K562 (cell line): Measurements from ENCODE around the gene BCAS3. TPM values are rescaled to one million over a fixed set of nuclear protein-coding genes. Genes with fewer than 3 reads are reported as not detected.

Experiments used
- ATAC-seq: fragments of 200-7000 bp; cut with Tn5 transposase; 3 replicates; pipeline ENCODE4 v1.9.1; 2020; ENCODE audit warnings: moderate library complexity
- BruUV-seq: library from RNA; stranded (reverse); fragments of 400-500 nt; replicated peaks from 2 replicates; lab custom pipeline; 2021; lab: Mats Ljungman, UMichigan
- CTCF ChIA-PET: fragments of 300-600 bp; formaldehyde crosslinking; extraction: SDS; loops from one replicate; lab custom pipeline; 2021; ENCODE audit warnings: low intra/inter-chr PET ratio; lab: Yijun Ruan, JAX
- POLR2A ChIA-PET: fragments of 300-600, 350-650 bp; sonication (Branson Sonifier 250); formaldehyde crosslinking; extraction: SDS; loops from one replicate; lab custom pipeline; 2021; ENCODE audit warnings: antibody characterized with exemption, inconsistent platforms; lab: Yijun Ruan, JAX
- DNase-seq, 4 experiments: peaks; one replicate each; pipeline versions ENCODE4 v3.0.0 to v3.0.0-alpha.2; 2011 to 2018; ENCODE audit warnings: low spot score in 3 of 4, mixed read lengths in 3 of 4; ENCODE audit errors: extremely low read depth in 1 of 4
- FAIRE-seq: peaks from 2 replicates; lab custom pipeline; 2011; peaks lifted over from hg19 to GRCh38; lab: Jason Lieb, UNC
- H2AFZ ChIP-seq: 2 replicates; pipeline ENCODE4 v1.6.0; 2011; ENCODE audit warnings: low read depth, low read length, control low read depth, inconsistent platforms
- H3K27ac ChIP-seq: fragments of 200-600 bp; 3 replicates; pipeline ENCODE4 v1.8.0; 2011; ENCODE audit warnings: low read depth, mild to moderate bottlenecking, control low read depth, inconsistent platforms, low read length, moderate library complexity, mixed read lengths; ENCODE audit errors: extremely low read depth
- H3K27me3 ChIP-seq, 2 experiments: fragments of 300-600 bp in 1 of 2; 2 replicates in 1 of 2; 3 replicates in 1 of 2; pipeline versions ENCODE4 v1.6.0 to v1.8.0; 2011; ENCODE audit warnings: inconsistent platforms in 2 of 2, low read length in 2 of 2, mild to moderate bottlenecking in 1 of 2, mixed read lengths in 1 of 2, moderate library complexity in 1 of 2; ENCODE audit not compliant: control insufficient read depth in 2 of 2, insufficient read depth in 2 of 2
- H3K36me3 ChIP-seq: fragments of 300-600 bp; 3 replicates; pipeline ENCODE4 v1.8.0; 2011; ENCODE audit warnings: mild to moderate bottlenecking, low read length, inconsistent platforms; ENCODE audit not compliant: control insufficient read depth, insufficient read depth
- H3K4me1 ChIP-seq, 2 experiments: fragments of 200-600 bp in 1 of 2; replicated peaks in 1 of 2; 2 replicates in 1 of 2; 3 replicates in 1 of 2; pipeline versions ENCODE4 v1.5.1 to v1.8.0; 2011; ENCODE audit warnings: inconsistent platforms in 2 of 2, low read length in 2 of 2, mild to moderate bottlenecking in 1 of 2, mixed read lengths in 1 of 2, moderate library complexity in 1 of 2; ENCODE audit not compliant: control insufficient read depth in 2 of 2, insufficient read depth in 2 of 2
- H3K4me2 ChIP-seq: 2 replicates; pipeline ENCODE4 v1.6.1; 2011; ENCODE audit warnings: low read length, control low read depth, inconsistent platforms, mixed read lengths; ENCODE audit not compliant: insufficient read depth
- H3K4me3 ChIP-seq: fragments of 200-600 bp; sonication (generic), shearing (Covaris generic); 2 replicates; pipeline ENCODE4 v1.5.1; 2016; ENCODE audit warnings: control low read depth, inconsistent platforms
- H3K79me2 ChIP-seq: fragments of 200-600 bp; 3 replicates; pipeline ENCODE4 v1.8.0; 2011; ENCODE audit warnings: low read length, inconsistent platforms; ENCODE audit not compliant: control insufficient read depth, insufficient read depth
- H3K9ac ChIP-seq, 2 experiments: 2 replicates each; pipeline versions ENCODE4 v1.6.0 to v1.6.1; 2011; ENCODE audit warnings: low read depth in 2 of 2, low read length in 2 of 2, control low read depth in 1 of 2, inconsistent platforms in 1 of 2, mild to moderate bottlenecking in 1 of 2, mixed read lengths in 1 of 2; ENCODE audit not compliant: insufficient read depth in 1 of 2
- H3K9me1 ChIP-seq: one replicate; pipeline ENCODE4 v1.6.0; 2011; ENCODE audit warnings: inconsistent platforms, mild to moderate bottlenecking, low read length, moderate library complexity; ENCODE audit not compliant: control insufficient read depth, insufficient read depth
- H3K9me3 ChIP-seq: replicated peaks from 2 replicates; pipeline ENCODE4 v1.5.1; 2011; ENCODE audit warnings: low read depth, low read length, inconsistent platforms; ENCODE audit not compliant: control insufficient read depth, insufficient read depth
- H4K20me1 ChIP-seq: replicated peaks from 2 replicates; pipeline ENCODE4 v1.6.1; 2011; ENCODE audit warnings: low read length, inconsistent platforms, mixed read lengths; ENCODE audit not compliant: control insufficient read depth, insufficient read depth
- BRD9 ChIP-seq: fragments of 450-650 bp; IDR thresholded peaks from 2 replicates; pipeline ENCODE4 v1.6.1; 2018; ENCODE audit warnings: low read depth; ENCODE audit not compliant: partially characterized antibody
- HMGN3 ChIP-seq: IDR thresholded peaks from 2 replicates; pipeline ENCODE4 v1.6.1; 2011; ENCODE audit warnings: borderline replicate concordance, low read depth, mild to moderate bottlenecking, mixed read lengths, low read length; ENCODE audit not compliant: insufficient read length; ENCODE audit errors: extremely low read depth
- MAFG ChIP-seq: fragments of 450-650 bp; conservative IDR thresholded peaks from 2 replicates; pipeline ENCODE4 v1.6.1; 2016; ENCODE audit warnings: missing genetic modification characterization, missing compliant biosample characterization
- MED1 ChIP-seq: sonication (generic); formaldehyde crosslinking; IDR thresholded peaks from 2 replicates; pipeline ENCODE4 v1.8.1; 2023; ENCODE audit warnings: missing genetic modification reagents, borderline replicate concordance
- ZNF175 ChIP-seq: fragments of 200-800 bp; sonication (Bioruptor generic); IDR thresholded peaks from 2 replicates; pipeline ENCODE4 v1.6.1; 2016; ENCODE audit warnings: low read depth, mild to moderate bottlenecking, missing genetic modification characterization, missing compliant biosample characterization
- WGBS: fragments of 100-300 bp; shearing (Covaris generic); methylation state at CpG from one replicate; pipeline ENCODE4 v1.1.6; 2016; ENCODE audit warnings: low coverage, mixed read lengths; ENCODE audit not compliant: insufficient coverage; ENCODE audit errors: missing lambda C conversion rate; 5-methylcytosine and 5-hydroxymethylcytosine counted together
- in situ Hi-C: fragments of 300-500 bp; cut with MboI; formaldehyde crosslinking; loops from 4 replicates; pipeline ENCODE4 v1.15.0; 2018; ENCODE audit warnings: inconsistent platforms, mixed read lengths
- intact Hi-C: fragments of 100-400 bp; cut with micrococcal nuclease; formaldehyde crosslinking; loops from 2 replicates; pipeline ENCODE4 v1.14.2; 2022
- polyA plus RNA-seq, 8 experiments: library from polyadenylated mRNA; depleted of rRNA in 4 of 8; stranded (reverse) in 5 of 8; unstranded in 3 of 8; fragments of >200 nt; fragmentation: Nextera tagmentation in 2 of 8; fragmentation: Illumina TruSeq in 1 of 8; extraction: Ambion mirVana in 2 of 8; extraction: Trizol in 1 of 8; gene quantifications; 2 replicates each; pipeline versions ENCODE4 v1.2.1 to v1.2.3, GENCODE V29; 2011 to 2014; ENCODE audit warnings: inconsistent platforms in 1 of 8, missing spikeins in 1 of 8
- total RNA-seq, 7 experiments: library from RNA; depleted of rRNA in 6 of 7; stranded (reverse); fragments of >200 nt in 6 of 7; fragmentation: Illumina TruSeq in 2 of 7; extraction: Trizol in 2 of 7; gene quantifications; 2 replicates each; pipeline versions ENCODE4 v1.2.1 to v1.2.3, GENCODE V29; 2011 to 2021; ENCODE audit warnings: low replicate concordance in 1 of 7

BCAS3 gene
- total and polyA plus RNA-seq, 9 of the 15 experiments (the other 6 are each of a cell fraction or from before 2014, with no cell fraction given) = 1.9 to 5.5 (median 3.5) TPM

- intact Hi-C loops (no loop called here), in situ Hi-C loops (no loop called here)
- Histone ChIP-seq H3K9me3 (no peaks in the 10 kb centered on the region), H3K79me2 (no peaks in the 10 kb centered on the region), H3K4me2 (no peak overlapping the region), H2AFZ (no peak overlapping the region), H3K36me3 (no peaks in the 10 kb centered on the region), H4K20me1 (no peaks in the 10 kb centered on the region), H3K9me1 (no peaks in the 10 kb centered on the region), H3K4me1 (no peaks in the 10 kb centered on the region), H3K9ac (no peak overlapping the region), H3K4me3 (no peak overlapping the region), H3K27ac (no peak overlapping the region), H3K27me3 (no peaks in the 10 kb centered on the region; a peak in 1 of 5 replicates)
- DNase-seq (no peak), FAIRE-seq (no peak), ATAC-seq (no peak)
- TF ChIP-seq BRD9 (no peak), MAFG (tag) (no peak), MED1 (CRISPR knock-in tag) (no peak)
- no TSS peak for BruUV-seq
- WGBS = 0% methylated on average over 1 of the region's 1 CpG
- ChIA-PET POLR2A (interaction anchor here (1.0 kb wide), 1 partner anchor 9 kb away, joined by 3 read pairs; no protein-coding TSS in a partner anchor), CTCF (no interaction called here)
These were observed 602.0 kb downstream of the BCAS3 start for GRCh38 chr17:61279476-61280145.

- no peaks in the 10 kb centered on the region for H3K36me3 ChIP-seq
- intact Hi-C loops (no loop called here), in situ Hi-C loops (no loop called here)
- ATAC-seq (no peak), DNase-seq (no peak), FAIRE-seq (no peak)
- BruUV-seq = no TSS peak
- no peak overlapping the region for H3K4me2 ChIP-seq
- CTCF ChIA-PET = no interaction called here
- POLR2A ChIA-PET = interaction anchor here (1.0 kb wide), 1 partner anchor 10 kb away, joined by 3 read pairs; no protein-coding TSS in a partner anchor
- H3K27ac ChIP-seq = no peak overlapping the region
- H3K9me1 ChIP-seq = no peaks in the 10 kb centered on the region
- no peak overlapping the region for H3K4me3 ChIP-seq
- H4K20me1 ChIP-seq = no peaks in the 10 kb centered on the region
- no peak overlapping the region for H2AFZ ChIP-seq
- TF ChIP-seq HMGN3 = no peak
- TF ChIP-seq ZNF175 = no peak
- H3K9me3 ChIP-seq = no peaks in the 10 kb centered on the region
- no peak overlapping the region for H3K9ac ChIP-seq
- H3K27me3 ChIP-seq = no peaks in the 10 kb centered on the region; a peak in 1 of 5 replicates
- H3K79me2 ChIP-seq = no peaks in the 10 kb centered on the region
- H3K4me1 ChIP-seq = no peaks in the 10 kb centered on the region
These were observed 602.7 kb downstream of the BCAS3 start for GRCh38 chr17:61280338-61280737.
